Activated B cell treated with CpG ODN at 0.5 μM for 24 hours (primary cell): ENCODE measurements around the gene ZC3H12D. TPM values are rescaled to one million over a fixed set of nuclear protein-coding genes. Genes with fewer than 3 reads are reported as not detected.
A peak's percentile ranks its signal among the peaks of the same experiment; 100 is the strongest.

ENCODE experiments used
- ATAC-seq: fragments of 200-7000 bp; cut with Tn5 transposase; one replicate; pipeline ENCODE4 v1.10.0; 2021; ENCODE audit warnings: low read depth, mild to moderate bottlenecking, moderate library complexity
- CTCF ChIA-PET: fragments of 350-600 bp; sonication (Branson Sonifier 250); formaldehyde crosslinking; loops from one replicate; lab custom pipeline; 2021; ENCODE audit warnings: antibody characterized with exemption; lab: Charles Lee
- POLR2A ChIA-PET: fragments of 350-600 bp; sonication (Branson Sonifier 250); formaldehyde crosslinking; loops from one replicate; lab custom pipeline; 2021; ENCODE audit warnings: antibody characterized with exemption; lab: Charles Lee
- DNase-seq: peaks from one replicate; pipeline ENCODE4 v3.0.0; 2022
- H3K27ac Mint-ChIP-seq: one replicate; pipeline ENCODE4 v1.8.0; 2020; ENCODE audit warnings: mixed read lengths
- H3K27me3 Mint-ChIP-seq: one replicate; pipeline ENCODE4 v1.8.0; 2021; ENCODE audit warnings: mixed read lengths
- H3K36me3 Mint-ChIP-seq: one replicate; pipeline ENCODE4 v1.8.0; 2021; ENCODE audit warnings: low read depth, mixed read lengths
- H3K4me1 Mint-ChIP-seq: one replicate; pipeline ENCODE4 v1.8.0; 2021; ENCODE audit warnings: mixed read lengths
- H3K4me3 Mint-ChIP-seq: one replicate; pipeline ENCODE4 v1.8.0; 2020; ENCODE audit warnings: mild to moderate bottlenecking, mixed read lengths
- H3K9me3 Mint-ChIP-seq: one replicate; pipeline ENCODE4 v1.8.0; 2020; ENCODE audit warnings: mixed read lengths
- CTCF ChIP-seq: fragments of 200-600 bp; IDR thresholded peaks from one replicate; pipeline ENCODE4 v1.8.0; 2022; ENCODE audit warnings: antibody characterized with exemption, mild to moderate bottlenecking
- intact Hi-C: fragments of 100-400 bp; cut with micrococcal nuclease; formaldehyde crosslinking; loops from one replicate; pipeline ENCODE4 v1.15.1; 2024
- total RNA-seq: library from RNA; stranded (reverse); gene quantifications from 2 replicates; pipeline ENCODE4 v1.2.3, GENCODE V29; 2022

The ZC3H12D gene
- 184 and 225 TPM in 2 replicates for total RNA-seq

- POLR2A ChIA-PET, result interaction anchor here (0.6 to 1.9 kb wide), 14 partner anchors 9 to 404 kb away, joined by 3 to 14 read pairs (median 5); partner anchors contain the start of gene PPIL4
- intact Hi-C loops, result loop anchor here (1.0 kb wide), 2 partner anchors 10 to 32 kb away; no protein-coding TSS in a partner anchor
- DNase-seq (peak; percentile 75), ATAC-seq (peak; percentile 47)
- H3K4me1 Mint-ChIP-seq, result peaks cover 87% of the 10 kb centered on the region
- peak within 1 kb of the TSS; percentile 97 for H3K4me3 Mint-ChIP-seq
- CTCF ChIA-PET, result interaction anchor here (1.0 to 3.5 kb wide), 10 partner anchors 16 to 53 kb away, joined by 3 to 21 read pairs (median 4); no protein-coding TSS in a partner anchor
- H3K9me3 Mint-ChIP-seq, result no peaks in the 10 kb centered on the region
- H3K27me3 Mint-ChIP-seq, result no peaks in the 10 kb centered on the region
- peaks cover 41% of the 10 kb centered on the region for H3K36me3 Mint-ChIP-seq
- no peak for TF ChIP-seq CTCF
- peak within 1 kb of the TSS; percentile 99 for H3K27ac Mint-ChIP-seq
These were observed at the start of gene ZC3H12D for GRCh38 chr6:149484733-149485700. TSS of gene ZC3H12D (minus strand) at chr6:149485014. CDS start at chr6:149474543, 10,471 bp downstream.

GRCh38 chr6:149529650-149530049, 44.8 kb upstream of the ZC3H12D start:
- no peaks in the 10 kb centered on the region for H3K9me3 Mint-ChIP-seq
- H3K4me3 Mint-ChIP-seq, result no peak overlapping the region
- CTCF ChIA-PET, result no interaction called here
- DNase-seq, result no peak
- no peak overlapping the region for H3K27ac Mint-ChIP-seq
- POLR2A ChIA-PET, result no interaction called here
- peaks cover 3% of the 10 kb centered on the region for H3K4me1 Mint-ChIP-seq
- no peaks in the 10 kb centered on the region for H3K27me3 Mint-ChIP-seq
- ATAC-seq, result no peak
- peaks cover 78% of the 10 kb centered on the region for H3K36me3 Mint-ChIP-seq
- intact Hi-C loops, result no loop called here
- no peak for TF ChIP-seq CTCF

- POLR2A ChIA-PET, result interaction anchor here (0.6 to 1.5 kb wide), 6 partner anchors 8 to 48 kb away, joined by 3 to 8 read pairs (median 4); no protein-coding TSS in a partner anchor
- H3K27ac Mint-ChIP-seq, result peak overlapping the region; percentile 42
- intact Hi-C loops, result loop anchor here (10.0 kb wide), 1 partner anchor 941 kb away; no protein-coding TSS in a partner anchor
These were observed 30.7 kb upstream of the ZC3H12D start for GRCh38 chr6:149515494-149515893.

GRCh38 chr6:149513915-149514314, 29.1 kb upstream of the ZC3H12D start:
- no peaks in the 10 kb centered on the region for H3K9me3 Mint-ChIP-seq
- no peak for DNase-seq
- CTCF ChIA-PET, result interaction anchor here (1.0 to 1.4 kb wide), 3 partner anchors 11 to 26 kb away, joined by 3 to 4 read pairs (median 4); no protein-coding TSS in a partner anchor
- no peaks in the 10 kb centered on the region for H3K27me3 Mint-ChIP-seq
- intact Hi-C loops, result loop anchor here (10.0 kb wide), 1 partner anchor 939 kb away; no protein-coding TSS in a partner anchor
- POLR2A ChIA-PET, result no interaction called here
- no peak overlapping the region for H3K4me3 Mint-ChIP-seq
- no peak for TF ChIP-seq CTCF
- ATAC-seq, result no peak
- H3K36me3 Mint-ChIP-seq, result peaks cover 57% of the 10 kb centered on the region
- peak overlapping the region; percentile 50 for H3K27ac Mint-ChIP-seq
- H3K4me1 Mint-ChIP-seq, result peaks cover 23% of the 10 kb centered on the region

More at GRCh38 chr6:149515494-149515893, 30.7 kb upstream of the ZC3H12D start:
- Mint-ChIP-seq H3K4me3 (no peak overlapping the region), H3K27me3 (no peaks in the 10 kb centered on the region), H3K4me1 (peaks cover 24% of the 10 kb centered on the region), H3K9me3 (no peaks in the 10 kb centered on the region), H3K36me3 (peaks cover 58% of the 10 kb centered on the region)
- CTCF ChIA-PET, result interaction anchor here (1.0 to 4.5 kb wide), 11 partner anchors 12 to 487 kb away, joined by 3 to 43 read pairs (median 13); no protein-coding TSS in a partner anchor
- ATAC-seq, result no peak
- TF ChIP-seq CTCF, result no peak
- no peak for DNase-seq
